Fibroblast of the aortic adventitia (primary cell): ENCODE results near the gene PEMT. TPM values are rescaled to one million over a fixed set of nuclear protein-coding genes. Genes with fewer than 3 reads are reported as not detected.
"Not testable (repeated sequence)": the region's sequence is repeated elsewhere in the genome, so short reads cannot be mapped to it uniquely, and the experiment has no call there.

Experiments
- DNase-seq: peaks from one replicate; pipeline ENCODE4 v3.0.0-alpha.2; 2010; ENCODE audit warnings: low read depth
- H3K4me3 ChIP-seq: 2 replicates; pipeline ENCODE4 v1.5.1; 2011; ENCODE audit warnings: low read depth, mild to moderate bottlenecking, control low read depth, low read length, moderate library complexity
- total RNA-seq: library from RNA; depleted of rRNA; stranded (reverse); fragments of >200 nt; gene quantifications from 2 replicates; pipeline ENCODE4 v1.2.3, GENCODE V29; 2012; ENCODE audit warnings: low replicate concordance
- TF ChIP-seq, protein P1 (sequence below): IDR thresholded peaks from 2 replicates; pipeline ENCODE4 v1.5.1; 2011; ENCODE audit warnings: mild to moderate bottlenecking, low read length, control low read depth, inconsistent platforms; ENCODE audit not compliant: insufficient read depth

Gene PEMT
- total RNA-seq, 1 donor = 28.4 TPM

DNA sequence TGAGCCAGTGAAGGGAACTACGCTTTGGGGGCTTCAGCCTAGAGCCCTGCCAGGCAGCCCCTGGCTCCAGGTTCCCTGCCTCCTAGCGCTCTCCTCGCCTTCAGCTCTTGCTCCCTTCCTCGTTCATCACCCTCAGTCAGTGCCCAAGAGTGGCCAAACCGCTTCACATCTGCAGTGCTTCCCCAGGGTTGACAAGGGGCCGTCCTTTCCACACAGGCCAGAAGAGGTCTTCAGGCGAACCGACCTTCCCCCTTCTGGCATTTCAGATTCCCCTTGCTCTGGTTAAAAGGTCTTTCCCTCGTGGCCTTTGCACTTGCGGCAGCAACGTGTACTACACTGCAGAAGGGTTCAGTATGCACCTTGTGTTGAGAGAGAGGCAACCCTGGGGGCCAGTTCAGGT lies 99.4 kb downstream of the PEMT start:
- no peak for DNase-seq
- no peak overlapping the region for H3K4me3 ChIP-seq
- TF ChIP-seq, protein P1, sequence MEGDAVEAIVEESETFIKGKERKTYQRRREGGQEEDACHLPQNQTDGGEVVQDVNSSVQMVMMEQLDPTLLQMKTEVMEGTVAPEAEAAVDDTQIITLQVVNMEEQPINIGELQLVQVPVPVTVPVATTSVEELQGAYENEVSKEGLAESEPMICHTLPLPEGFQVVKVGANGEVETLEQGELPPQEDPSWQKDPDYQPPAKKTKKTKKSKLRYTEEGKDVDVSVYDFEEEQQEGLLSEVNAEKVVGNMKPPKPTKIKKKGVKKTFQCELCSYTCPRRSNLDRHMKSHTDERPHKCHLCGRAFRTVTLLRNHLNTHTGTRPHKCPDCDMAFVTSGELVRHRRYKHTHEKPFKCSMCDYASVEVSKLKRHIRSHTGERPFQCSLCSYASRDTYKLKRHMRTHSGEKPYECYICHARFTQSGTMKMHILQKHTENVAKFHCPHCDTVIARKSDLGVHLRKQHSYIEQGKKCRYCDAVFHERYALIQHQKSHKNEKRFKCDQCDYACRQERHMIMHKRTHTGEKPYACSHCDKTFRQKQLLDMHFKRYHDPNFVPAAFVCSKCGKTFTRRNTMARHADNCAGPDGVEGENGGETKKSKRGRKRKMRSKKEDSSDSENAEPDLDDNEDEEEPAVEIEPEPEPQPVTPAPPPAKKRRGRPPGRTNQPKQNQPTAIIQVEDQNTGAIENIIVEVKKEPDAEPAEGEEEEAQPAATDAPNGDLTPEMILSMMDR = no peak

DNA sequence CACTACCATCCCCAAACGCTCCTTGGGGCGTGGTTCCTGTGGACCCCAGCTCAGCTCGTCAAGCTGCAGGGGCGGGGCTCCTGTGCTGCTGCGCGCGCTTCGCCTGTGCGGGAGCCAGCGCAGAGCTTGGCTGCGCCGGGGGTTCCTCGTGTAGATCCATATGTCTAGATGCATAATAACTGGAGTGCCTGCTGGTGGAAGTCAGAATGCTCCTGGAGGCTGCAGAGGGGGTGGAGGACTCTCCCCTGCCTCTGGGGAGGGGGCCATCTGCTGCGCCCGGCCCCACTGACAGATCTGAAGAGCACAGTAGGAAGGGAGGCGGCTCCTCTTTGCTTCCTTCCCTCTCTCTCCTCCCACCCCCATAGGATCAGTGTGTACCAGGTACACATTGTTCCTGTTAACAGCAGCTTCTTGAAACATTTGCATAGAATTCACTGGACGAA lies 99.9 kb downstream of the PEMT start:
- no peak overlapping the region for H3K4me3 ChIP-seq
- TF ChIP-seq, protein P1 = no peak
- DNase-seq = no peak

DNA sequence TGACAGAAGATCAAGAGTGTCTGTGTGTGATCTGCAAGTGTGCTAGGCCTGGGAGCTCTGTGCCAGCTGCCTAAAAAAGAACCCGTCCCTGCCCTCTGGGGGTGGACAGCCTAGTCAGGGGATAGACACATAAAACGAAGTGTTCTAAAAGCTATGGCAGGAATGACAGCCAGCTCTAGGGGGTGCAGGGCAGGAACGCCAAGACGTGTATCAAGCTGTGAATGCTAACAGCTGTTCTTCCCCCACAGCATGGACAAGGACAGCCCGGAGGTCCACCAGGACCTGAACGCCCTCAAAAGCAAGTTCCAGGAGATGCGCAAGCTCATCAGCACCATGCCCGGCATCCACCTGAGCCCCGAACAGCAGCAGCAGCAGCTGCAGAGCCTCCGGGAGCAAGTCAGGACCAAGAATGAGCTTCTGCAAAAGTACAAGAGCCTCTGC lies 100.5 kb downstream of the PEMT start:
- DNase-seq = no peak
- TF ChIP-seq, protein P1 = no peak
- H3K4me3 ChIP-seq = no peak overlapping the region

DNA sequence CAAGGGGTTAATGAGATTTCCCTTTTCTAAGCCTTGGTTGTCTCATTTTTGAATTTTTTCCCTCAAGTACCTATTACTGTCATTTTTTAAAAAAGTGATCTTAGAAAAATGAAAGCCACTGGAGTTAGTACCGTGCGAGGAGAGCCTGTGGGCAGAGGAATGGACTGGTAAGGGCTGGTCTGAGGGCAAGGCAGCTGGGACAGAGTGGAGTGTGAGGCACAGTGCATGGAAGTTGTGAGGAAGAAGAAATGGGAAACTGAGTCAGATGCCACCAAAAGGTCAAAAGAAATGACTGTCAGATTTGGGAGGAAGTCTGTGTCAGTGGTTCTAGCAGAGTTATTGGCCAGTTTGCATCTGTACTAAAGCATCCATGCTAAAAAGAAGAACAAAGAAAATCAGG lies 103.5 kb downstream of the PEMT start:
- no peak overlapping the region for H3K4me3 ChIP-seq
- TF ChIP-seq, protein P1 = no peak
- DNase-seq = no peak

DNA sequence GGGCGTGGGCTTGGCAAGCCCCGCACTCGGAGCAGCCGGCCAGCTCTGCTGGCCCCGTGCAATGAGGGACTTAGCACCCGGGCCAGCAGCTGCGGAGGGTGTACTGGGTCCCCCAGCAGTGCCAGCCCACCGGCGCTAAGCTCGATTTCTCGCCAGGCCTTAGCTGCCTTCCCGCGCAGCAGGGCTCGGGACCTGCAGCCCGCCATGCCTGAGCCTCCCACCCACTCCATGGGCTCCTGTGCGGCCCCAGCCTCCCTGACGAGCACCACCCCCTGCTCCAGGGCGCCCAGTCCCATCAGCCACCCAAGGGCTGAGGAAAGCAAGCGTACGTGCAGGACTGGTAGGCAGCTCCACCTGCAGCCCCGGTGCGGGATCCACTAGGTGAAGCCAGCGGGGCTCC lies 105.1 kb downstream of the PEMT start:
- DNase-seq = not testable (repeated sequence)

DNA sequence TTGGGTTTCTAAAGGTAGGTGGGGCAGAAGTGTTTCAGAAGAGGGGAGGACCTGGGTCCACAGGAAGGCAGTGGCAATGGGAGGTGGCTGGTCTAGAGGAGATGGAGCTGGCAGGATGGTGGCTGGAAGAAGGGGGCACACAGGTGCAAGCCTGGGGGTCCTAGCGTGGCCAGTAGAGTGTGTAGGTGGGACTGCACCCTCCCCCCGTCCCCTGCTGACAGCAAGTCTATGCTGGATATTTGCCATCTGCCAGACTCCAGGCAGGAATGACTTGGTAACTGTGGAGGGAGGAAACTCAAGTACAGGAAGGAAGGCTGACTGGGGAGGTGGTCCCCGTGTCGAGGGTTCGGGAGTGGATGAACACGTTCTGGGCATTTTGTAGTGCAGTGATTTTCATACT lies 106.1 kb downstream of the PEMT start:
- no peak for DNase-seq
- TF ChIP-seq, protein P1 = no peak
- no peak overlapping the region for H3K4me3 ChIP-seq

More for the DNA sequence above, 105.1 kb downstream of the PEMT start:
- H3K4me3 ChIP-seq = not testable (repeated sequence)

DNA sequence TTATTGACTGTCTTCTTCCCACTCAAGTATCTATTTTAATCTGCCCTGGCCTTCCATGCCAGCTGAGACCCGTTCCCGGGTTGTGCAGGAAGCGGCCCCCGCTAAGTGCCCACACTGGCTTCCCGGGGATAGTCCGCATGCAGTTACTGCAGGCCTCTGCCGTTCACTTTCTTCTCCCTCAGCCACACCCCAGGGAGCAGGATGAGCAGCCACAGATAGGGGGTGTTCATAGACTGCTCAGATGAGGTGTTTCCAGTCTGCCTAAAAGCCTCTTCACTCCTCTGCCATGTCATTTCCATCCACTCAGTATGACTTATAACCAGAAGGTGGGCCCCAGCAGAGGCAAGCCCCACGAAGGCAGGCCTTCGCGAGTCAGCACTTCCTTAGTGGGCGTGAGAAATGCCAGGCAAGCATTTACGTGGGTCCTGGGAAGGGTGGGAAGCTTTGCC lies 107.0 kb downstream of the PEMT start:
- TF ChIP-seq, protein P1 = no peak
- no peak overlapping the region for H3K4me3 ChIP-seq
- DNase-seq = no peak

DNA sequence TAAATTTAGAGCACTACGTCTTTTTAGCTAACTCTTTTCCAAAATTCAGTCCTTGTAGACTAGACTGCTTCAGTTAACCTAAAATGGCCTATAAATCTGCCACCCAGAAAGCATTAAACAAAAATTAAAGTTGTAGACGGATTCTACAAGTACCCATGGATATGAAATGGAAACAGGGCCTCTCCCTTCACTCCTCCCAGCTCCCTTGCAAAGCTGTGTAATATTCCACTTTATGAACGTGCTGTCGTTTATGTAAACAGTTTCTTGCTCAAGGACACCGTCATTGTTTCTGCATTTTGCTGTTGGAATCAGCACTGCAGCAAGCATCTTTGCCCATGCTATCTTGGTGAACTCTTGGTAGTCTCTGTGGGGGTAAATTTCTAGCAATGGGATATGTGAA lies 109.6 kb downstream of the PEMT start:
- TF ChIP-seq, protein P1 = no peak
- no peak overlapping the region for H3K4me3 ChIP-seq
- DNase-seq = no peak
